PC-9 (cell line): ENCODE measurements around the gene CDHR2. TPM values are rescaled to one million over a fixed set of nuclear protein-coding genes. Genes with fewer than 3 reads are reported as not detected.
A peak's percentile ranks its signal among the peaks of the same experiment; 100 is the strongest.

Experiments used
- BruUV-seq: library from RNA; stranded (reverse); fragments of 400-500 nt; replicated peaks from 2 replicates; lab custom pipeline; 2021; lab: Mats Ljungman, UMichigan
- CTCF ChIA-PET: fragments of 300-600 bp; sonication (Branson Sonifier 250); formaldehyde crosslinking; loops from one replicate; lab custom pipeline; 2022; ENCODE audit warnings: antibody characterized with exemption; lab: Charles Lee
- POLR2A ChIA-PET: fragments of 300-600 bp; sonication (Branson Sonifier 250); formaldehyde crosslinking; loops from one replicate; lab custom pipeline; 2022; ENCODE audit warnings: antibody characterized with exemption; ENCODE audit not compliant: unreplicated experiment; lab: Charles Lee
- DNase-seq, 2 experiments: peaks; one replicate each; pipeline versions ENCODE4 v3.0.0 to v3.0.0-alpha.2; 2015 to 2022; ENCODE audit warnings: mixed read lengths in 1 of 2
- H2AFZ ChIP-seq: fragments of 200-600 bp; sonication (generic); 2 replicates; pipeline ENCODE4 v1.8.1; 2017; ENCODE audit warnings: antibody characterized with exemption
- H3F3A ChIP-seq: fragments of 200-600 bp; sonication (generic); 2 replicates; pipeline ENCODE4 v1.8.1; 2017; ENCODE audit warnings: antibody characterized with exemption, mild to moderate bottlenecking, low read depth; ENCODE audit not compliant: insufficient read depth
- H3K27ac ChIP-seq: fragments of 200-600 bp; sonication (generic); 2 replicates; pipeline ENCODE4 v1.6.1; 2016; ENCODE audit warnings: mixed run types
- H3K27me3 ChIP-seq: fragments of 200-600 bp; sonication (generic); 2 replicates; pipeline ENCODE4 v1.6.1; 2016; ENCODE audit warnings: low read depth, mixed run types; ENCODE audit not compliant: insufficient read depth
- H3K36me3 ChIP-seq: fragments of 200-600 bp; sonication (generic); 2 replicates; pipeline ENCODE4 v1.6.1; 2016; ENCODE audit warnings: low read depth, mixed run types
- H3K4me1 ChIP-seq: fragments of 200-600 bp; sonication (generic); replicated peaks from 2 replicates; pipeline ENCODE4 v1.6.1; 2016; ENCODE audit warnings: mixed run types; ENCODE audit not compliant: insufficient read depth
- H3K4me2 ChIP-seq: fragments of 200-600 bp; sonication (generic); 2 replicates; pipeline ENCODE4 v1.6.1; 2017; ENCODE audit warnings: mixed run types
- H3K4me3 ChIP-seq: fragments of 200-600 bp; sonication (generic); 2 replicates; pipeline ENCODE4 v1.6.1; 2016; ENCODE audit warnings: mixed run types
- H3K79me2 ChIP-seq: fragments of 200-600 bp; sonication (generic); 2 replicates; pipeline ENCODE4 v1.6.1; 2017; ENCODE audit warnings: low read depth, mixed run types
- H3K9me2 ChIP-seq: fragments of 200-600 bp; sonication (generic); 2 replicates; pipeline ENCODE4 v1.8.1; 2017; ENCODE audit warnings: mild to moderate bottlenecking; ENCODE audit not compliant: insufficient read depth
- H3K9me3 ChIP-seq: fragments of 200-600 bp; sonication (generic); 2 replicates; pipeline ENCODE4 v1.8.1; 2016; ENCODE audit warnings: low read depth; ENCODE audit not compliant: insufficient read depth
- H4K20me1 ChIP-seq: fragments of 200-600 bp; sonication (generic); 2 replicates; pipeline ENCODE4 v1.8.1; 2017; ENCODE audit not compliant: insufficient read depth
- CTCF ChIP-seq: fragments of 200-600 bp; sonication (generic); conservative IDR thresholded peaks from 2 replicates; pipeline ENCODE4 v1.6.1; 2017; ENCODE audit warnings: mixed run types, antibody characterized with exemption, mild to moderate bottlenecking, moderate library complexity
- EZH2 ChIP-seq: fragments of 200-600 bp; sonication (generic); IDR thresholded peaks from 2 replicates; pipeline ENCODE4 v1.8.0; 2017; ENCODE audit warnings: antibody characterized with exemption, low read depth
- intact Hi-C: fragments of 100-400 bp; cut with micrococcal nuclease; formaldehyde crosslinking; loops from one replicate; pipeline ENCODE4 v1.10.0; 2022; ENCODE audit not compliant: unreplicated experiment
- total RNA-seq: library from RNA; stranded (reverse); gene quantifications from 2 replicates; pipeline ENCODE4 v1.2.3, GENCODE V29; 2021

The CDHR2 gene
- total RNA-seq, 1 experiment from 2014 or later: not detected

- CTCF ChIA-PET: no interaction called here
- POLR2A ChIA-PET: no interaction called here
- no TSS peak for BruUV-seq
Measured at GRCh38 chr5:176568657-176569056, 19.5 kb downstream of the CDHR2 start.

DNA sequence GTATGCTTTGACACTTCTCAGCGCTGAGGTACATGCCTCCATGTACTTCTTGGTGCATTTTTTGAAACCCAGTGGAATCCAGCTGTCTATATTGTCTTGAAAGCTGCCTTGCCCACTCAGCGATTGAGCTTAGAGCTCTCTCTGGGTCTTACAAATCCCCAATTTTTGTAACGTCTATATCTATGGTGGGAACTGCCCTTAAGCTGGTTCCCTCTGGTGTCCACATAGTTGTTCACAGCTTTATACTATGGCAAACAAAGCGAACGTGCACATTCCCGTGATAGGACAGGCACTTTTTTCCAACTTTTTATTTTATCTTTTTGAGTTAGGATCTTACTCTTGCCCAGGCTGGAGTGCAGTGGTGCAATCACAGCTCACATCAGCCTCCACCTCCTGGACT is 20.9 kb downstream of the CDHR2 start:
- BruUV-seq: no TSS peak
- no peak for DNase-seq
- no peaks in the 10 kb centered on the region for H3K27me3 ChIP-seq
- no peaks in the 10 kb centered on the region for H3K9me2 ChIP-seq
- CTCF ChIA-PET: interaction anchor here (0.6 kb wide), 1 partner anchor 161 kb away, joined by 6 read pairs; no protein-coding TSS in a partner anchor
- H3K79me2 ChIP-seq: no peaks in the 10 kb centered on the region
- H3K27ac ChIP-seq: no peak overlapping the region
- TF ChIP-seq CTCF: no peak
- H4K20me1 ChIP-seq: no peaks in the 10 kb centered on the region
- no peak overlapping the region for H2AFZ ChIP-seq
- no peaks in the 10 kb centered on the region for H3K9me3 ChIP-seq
- POLR2A ChIA-PET: no interaction called here
- no peak overlapping the region for H3K4me2 ChIP-seq
- intact Hi-C loops: loop anchor here (5.0 kb wide), 1 partner anchor 387 kb away; no protein-coding TSS in a partner anchor
- peaks cover 4% of the 10 kb centered on the region; the same call in 1 of the 2 replicates for H3F3A ChIP-seq
- no peaks in the 10 kb centered on the region for H3K4me1 ChIP-seq
- no peaks in the 10 kb centered on the region for H3K36me3 ChIP-seq
- no peak overlapping the region for H3K4me3 ChIP-seq

More at GRCh38 chr5:176568657-176569056, 19.5 kb downstream of the CDHR2 start:
- no peak overlapping the region for H3K4me2 ChIP-seq
- H3K9me3 ChIP-seq: no peaks in the 10 kb centered on the region
- H3K79me2 ChIP-seq: no peaks in the 10 kb centered on the region
- no peak for DNase-seq
- H3K4me1 ChIP-seq: no peaks in the 10 kb centered on the region
- H4K20me1 ChIP-seq: no peaks in the 10 kb centered on the region
- no peak overlapping the region for H2AFZ ChIP-seq
- H3F3A ChIP-seq: peaks cover 4% of the 10 kb centered on the region; the same call in 1 of the 2 replicates
- intact Hi-C loops: no loop called here
- no peak overlapping the region for H3K27ac ChIP-seq
- TF ChIP-seq CTCF (no peak), EZH2 (no peak)
- no peaks in the 10 kb centered on the region for H3K36me3 ChIP-seq
- no peak overlapping the region for H3K4me3 ChIP-seq
- no peaks in the 10 kb centered on the region for H3K27me3 ChIP-seq
- H3K9me2 ChIP-seq: no peaks in the 10 kb centered on the region

DNA sequence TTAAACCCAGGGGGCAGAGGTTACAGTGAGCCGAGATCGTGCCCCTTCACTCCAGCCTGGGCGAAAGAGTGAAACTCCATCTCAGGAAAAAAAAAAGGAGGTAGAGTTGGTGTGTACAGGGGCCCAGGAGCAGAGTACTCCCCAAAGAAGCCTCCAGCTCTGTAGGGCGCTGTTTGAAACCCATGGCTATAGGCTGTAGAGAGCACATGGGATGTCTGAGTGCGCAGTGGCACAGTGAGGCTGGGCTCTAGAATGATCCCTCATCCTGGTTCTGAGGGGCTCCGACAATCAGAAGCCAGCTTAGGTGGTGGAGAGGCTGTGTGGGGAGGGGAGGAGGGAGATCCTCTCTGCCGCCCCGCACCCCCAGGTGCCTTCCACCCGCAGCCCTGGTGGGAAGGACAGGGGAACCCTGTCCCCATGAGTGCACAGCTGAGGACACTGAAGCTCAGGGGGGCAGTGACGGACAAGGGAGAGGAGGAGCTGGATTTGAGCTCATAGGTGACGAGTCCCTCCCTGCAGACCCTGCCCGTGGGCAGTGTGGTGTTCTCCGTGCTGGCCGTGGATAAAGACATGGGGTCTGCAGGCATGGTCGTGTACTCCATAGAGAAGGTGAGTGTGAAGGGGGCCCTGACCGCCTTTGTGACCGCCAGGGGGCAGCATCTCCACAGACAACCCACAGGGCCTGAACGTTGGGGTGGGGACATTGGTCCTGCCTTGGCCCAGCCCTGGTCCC is 24.6 kb downstream of the CDHR2 start:
- Histone ChIP-seq H3F3A (peaks cover 8% of the 10 kb centered on the region; the same call in 1 of the 2 replicates), H3K36me3 (no peaks in the 10 kb centered on the region), H3K9me2 (no peaks in the 10 kb centered on the region), H3K27me3 (no peaks in the 10 kb centered on the region), H2AFZ (no peak overlapping the region), H3K4me2 (no peak overlapping the region), H3K27ac (no peak overlapping the region), H3K79me2 (no peaks in the 10 kb centered on the region), H4K20me1 (no peaks in the 10 kb centered on the region), H3K4me1 (0 out of 2 replicates have a peak, but pooled peaks cover 4% of the 10 kb centered on the region), H3K9me3 (no peaks in the 10 kb centered on the region), H3K4me3 (no peak overlapping the region)
- ChIA-PET CTCF (interaction anchor here (0.5 to 0.9 kb wide), 5 partner anchors 14 to 552 kb away, joined by 3 to 6 read pairs (median 3); partner anchors contain the start of genes CLTB and RNF44), POLR2A (no interaction called here)
- peak in 1 of 2 experiments; percentile 62 for DNase-seq
- no TSS peak for BruUV-seq
- intact Hi-C loops: loop anchor here (1.0 to 5.0 kb wide), 2 partner anchors 74 to 384 kb away; partner anchors contain the start of gene TSPAN17
- TF ChIP-seq EZH2: no peak
- peak; percentile 90 for TF ChIP-seq CTCF
